SK-N-SH treated with all-trans-retinoic acid at 6 μM for 48 hours (cell line): Measurements from ENCODE around the gene E2F2.
"Not testable (repeated sequence)": the region's sequence is repeated elsewhere in the genome, so short reads cannot be mapped to it uniquely, and the experiment has no call there.

ENCODE experiments used
- ATAC-seq: fragments of 200-7000 bp; cut with Tn5 transposase; 3 replicates; pipeline ENCODE4 v1.9.1; 2020; ENCODE audit warnings: mild to moderate bottlenecking, moderate library complexity
- ARNTL ChIP-seq: fragments of 450-650 bp; formaldehyde crosslinking; IDR thresholded peaks from 2 replicates; pipeline ENCODE4 v1.5.0; 2020; ENCODE audit warnings: low read depth, mild to moderate bottlenecking, moderate library complexity, borderline replicate concordance
- BACH2 ChIP-seq: fragments of 250-450 bp; sonication (Bioruptor Pico); IDR thresholded peaks from 2 replicates; pipeline ENCODE4 v1.9.0; 2021; ENCODE audit warnings: mild to moderate bottlenecking, borderline replicate concordance
- CSDC2 ChIP-seq: fragments of 250-450 bp; sonication (Bioruptor Pico); IDR thresholded peaks from 2 replicates; pipeline ENCODE4 v1.5.0; 2020; ENCODE audit warnings: mild to moderate bottlenecking, moderate library complexity
- GLIS3 ChIP-seq: fragments of 250-450 bp; sonication (Bioruptor Pico); IDR thresholded peaks from 2 replicates; pipeline ENCODE4 v1.5.0; 2020; ENCODE audit warnings: mild to moderate bottlenecking, moderate library complexity
- ISL1 ChIP-seq: fragments of 250-450 bp; sonication (Bioruptor Pico); IDR thresholded peaks from 2 replicates; pipeline ENCODE4 v2.1.2; 2022; ENCODE audit warnings: mild to moderate bottlenecking, moderate library complexity
- OSR1 ChIP-seq: fragments of 250-450 bp; sonication (Bioruptor Pico); IDR thresholded peaks from 2 replicates; pipeline ENCODE4 v1.8.0; 2022; ENCODE audit warnings: moderate library complexity, mild to moderate bottlenecking, inconsistent platforms
- PPARA ChIP-seq: fragments of 250-450 bp; sonication (Bioruptor Pico); IDR thresholded peaks from 2 replicates; pipeline ENCODE4 v1.5.0; 2020; ENCODE audit warnings: mild to moderate bottlenecking, borderline replicate concordance
- RARB ChIP-seq: fragments of 250-450 bp; sonication (Bioruptor Pico); IDR thresholded peaks from 2 replicates; pipeline ENCODE4 v1.8.0; 2021; ENCODE audit warnings: mild to moderate bottlenecking, moderate library complexity
- SNAI2 ChIP-seq: fragments of 250-450 bp; sonication (Bioruptor Pico); IDR thresholded peaks from 2 replicates; pipeline ENCODE4 v1.5.0; 2020; ENCODE audit warnings: mild to moderate bottlenecking, moderate library complexity
- TCF4 ChIP-seq: fragments of 250-450 bp; sonication (Bioruptor Pico); IDR thresholded peaks from 2 replicates; pipeline ENCODE4 v1.8.0; 2021; ENCODE audit warnings: mild to moderate bottlenecking, moderate library complexity, borderline replicate concordance
- ZC3H10 ChIP-seq: fragments of 250-450 bp; sonication (Bioruptor Pico); IDR thresholded peaks from 2 replicates; pipeline ENCODE4 v1.5.1; 2021; ENCODE audit warnings: mild to moderate bottlenecking, moderate library complexity
- ZFP3 ChIP-seq: fragments of 250-450 bp; sonication (Bioruptor Pico); IDR thresholded peaks from 2 replicates; pipeline ENCODE4 v1.5.0; 2020; ENCODE audit warnings: mild to moderate bottlenecking, moderate library complexity
- ZFP30 ChIP-seq: fragments of 450-650 bp; formaldehyde crosslinking; IDR thresholded peaks from 2 replicates; pipeline ENCODE4 v1.5.0; 2022; ENCODE audit warnings: mild to moderate bottlenecking, moderate library complexity
- ZNF565 ChIP-seq: fragments of 450-650 bp; formaldehyde crosslinking; conservative IDR thresholded peaks from 2 replicates; pipeline ENCODE4 v1.5.0; 2020; ENCODE audit warnings: low read depth, mild to moderate bottlenecking, moderate library complexity
- ZNF70 ChIP-seq: fragments of 450-650 bp; formaldehyde crosslinking; IDR thresholded peaks from 2 replicates; pipeline ENCODE4 v1.5.0; 2020; ENCODE audit warnings: mild to moderate bottlenecking, moderate library complexity
- ZNF8 ChIP-seq: fragments of 450-650 bp; formaldehyde crosslinking; IDR thresholded peaks from 2 replicates; pipeline ENCODE4 v1.5.0; 2020; ENCODE audit warnings: mild to moderate bottlenecking, moderate library complexity
- TF ChIP-seq, protein P1 (sequence below): fragments of 250-450 bp; sonication (Bioruptor Pico); IDR thresholded peaks from 2 replicates; pipeline ENCODE4 v1.5.0; 2020; ENCODE audit warnings: mild to moderate bottlenecking, moderate library complexity
- TF ChIP-seq, protein P2 (sequence below): fragments of 250-450 bp; sonication (Bioruptor Pico); IDR thresholded peaks from 2 replicates; pipeline ENCODE4 v1.5.1; 2021; ENCODE audit warnings: mild to moderate bottlenecking, moderate library complexity
- TF ChIP-seq, protein P3 (sequence below): fragments of 250-450 bp; sonication (Bioruptor Pico); IDR thresholded peaks from 2 replicates; pipeline ENCODE4 v1.5.1; 2020; ENCODE audit warnings: low read depth, mild to moderate bottlenecking, moderate library complexity
- TF ChIP-seq, protein P4 (sequence below): fragments of 250-450 bp; sonication (Bioruptor Pico); IDR thresholded peaks from 2 replicates; pipeline ENCODE4 v1.8.0; 2020; ENCODE audit warnings: mild to moderate bottlenecking, moderate library complexity, borderline replicate concordance
- TF ChIP-seq, protein P5 (sequence below): fragments of 250-450 bp; sonication (Bioruptor Pico); IDR thresholded peaks from 2 replicates; pipeline ENCODE4 v1.8.0; 2021; ENCODE audit warnings: low read depth, mild to moderate bottlenecking, moderate library complexity, borderline replicate concordance

E2F2 gene

DNA sequence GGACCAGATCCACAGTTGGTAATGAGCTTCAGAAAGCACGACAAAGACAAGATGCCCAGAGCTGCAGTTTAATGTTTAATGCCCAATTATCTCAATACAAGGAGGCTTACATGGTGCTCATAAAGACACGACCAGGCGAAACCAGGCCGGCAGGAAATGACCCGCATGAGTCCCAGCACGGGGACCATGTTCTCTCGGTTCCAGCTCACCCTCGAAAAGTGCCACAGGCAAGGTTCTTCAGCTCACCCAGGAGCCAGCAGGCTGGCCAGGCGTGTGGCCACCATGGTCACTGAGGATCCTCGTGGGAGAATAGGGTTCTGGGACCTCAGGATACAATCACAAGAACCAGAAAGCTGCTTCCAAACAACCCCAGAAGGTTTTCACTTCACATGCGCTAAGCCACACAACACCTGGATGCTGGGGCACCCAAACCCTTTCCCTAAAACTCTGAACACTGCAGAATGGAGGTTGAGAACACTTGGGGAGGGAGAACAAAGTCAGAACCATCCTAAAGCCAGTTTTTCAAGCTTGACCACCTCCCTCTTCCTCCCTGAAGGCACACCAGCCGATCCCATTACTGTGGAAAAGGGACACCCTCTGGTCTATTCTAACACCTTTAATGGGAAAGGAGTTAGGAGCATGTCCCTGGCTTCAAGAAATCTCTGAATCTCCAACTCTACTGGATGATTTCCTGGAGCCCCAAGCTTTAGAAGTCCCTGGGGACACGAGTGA is 24.5 kb downstream of the E2F2 start (continued):
- TF ChIP-seq, protein P1, sequence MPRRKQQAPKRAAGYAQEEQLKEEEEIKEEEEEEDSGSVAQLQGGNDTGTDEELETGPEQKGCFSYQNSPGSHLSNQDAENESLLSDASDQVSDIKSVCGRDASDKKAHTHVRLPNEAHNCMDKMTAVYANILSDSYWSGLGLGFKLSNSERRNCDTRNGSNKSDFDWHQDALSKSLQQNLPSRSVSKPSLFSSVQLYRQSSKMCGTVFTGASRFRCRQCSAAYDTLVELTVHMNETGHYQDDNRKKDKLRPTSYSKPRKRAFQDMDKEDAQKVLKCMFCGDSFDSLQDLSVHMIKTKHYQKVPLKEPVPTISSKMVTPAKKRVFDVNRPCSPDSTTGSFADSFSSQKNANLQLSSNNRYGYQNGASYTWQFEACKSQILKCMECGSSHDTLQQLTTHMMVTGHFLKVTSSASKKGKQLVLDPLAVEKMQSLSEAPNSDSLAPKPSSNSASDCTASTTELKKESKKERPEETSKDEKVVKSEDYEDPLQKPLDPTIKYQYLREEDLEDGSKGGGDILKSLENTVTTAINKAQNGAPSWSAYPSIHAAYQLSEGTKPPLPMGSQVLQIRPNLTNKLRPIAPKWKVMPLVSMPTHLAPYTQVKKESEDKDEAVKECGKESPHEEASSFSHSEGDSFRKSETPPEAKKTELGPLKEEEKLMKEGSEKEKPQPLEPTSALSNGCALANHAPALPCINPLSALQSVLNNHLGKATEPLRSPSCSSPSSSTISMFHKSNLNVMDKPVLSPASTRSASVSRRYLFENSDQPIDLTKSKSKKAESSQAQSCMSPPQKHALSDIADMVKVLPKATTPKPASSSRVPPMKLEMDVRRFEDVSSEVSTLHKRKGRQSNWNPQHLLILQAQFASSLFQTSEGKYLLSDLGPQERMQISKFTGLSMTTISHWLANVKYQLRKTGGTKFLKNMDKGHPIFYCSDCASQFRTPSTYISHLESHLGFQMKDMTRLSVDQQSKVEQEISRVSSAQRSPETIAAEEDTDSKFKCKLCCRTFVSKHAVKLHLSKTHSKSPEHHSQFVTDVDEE (CRISPR knock-in tag): no peak
- no peak for TF ChIP-seq CSDC2 (CRISPR knock-in tag)

DNA sequence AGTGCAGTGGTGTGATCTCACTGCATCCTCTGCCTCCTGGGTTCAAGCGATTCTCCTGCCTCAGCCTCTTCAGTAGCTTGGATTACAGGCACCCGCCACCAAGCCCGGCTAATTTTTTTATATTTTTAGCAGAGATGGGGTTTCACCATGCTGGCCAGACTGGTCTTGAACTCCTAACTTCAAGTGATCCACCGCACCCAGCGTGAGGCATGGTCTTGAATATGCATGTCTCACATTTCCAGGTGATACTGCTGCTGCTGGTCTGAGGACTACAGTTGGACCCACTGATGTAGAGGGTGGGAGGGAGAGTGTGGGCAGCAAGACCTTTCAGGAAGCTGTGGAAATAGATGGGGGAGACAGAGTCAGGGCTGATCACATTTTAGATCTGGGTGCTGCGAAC is 25.2 kb downstream of the E2F2 start:
- ATAC-seq: no peak
- no peak for TF ChIP-seq SNAI2 (CRISPR knock-in tag)
- TF ChIP-seq, protein P1 (CRISPR knock-in tag): no peak
- no peak for TF ChIP-seq ZFP30 (CRISPR knock-in tag)
- TF ChIP-seq, protein P2, sequence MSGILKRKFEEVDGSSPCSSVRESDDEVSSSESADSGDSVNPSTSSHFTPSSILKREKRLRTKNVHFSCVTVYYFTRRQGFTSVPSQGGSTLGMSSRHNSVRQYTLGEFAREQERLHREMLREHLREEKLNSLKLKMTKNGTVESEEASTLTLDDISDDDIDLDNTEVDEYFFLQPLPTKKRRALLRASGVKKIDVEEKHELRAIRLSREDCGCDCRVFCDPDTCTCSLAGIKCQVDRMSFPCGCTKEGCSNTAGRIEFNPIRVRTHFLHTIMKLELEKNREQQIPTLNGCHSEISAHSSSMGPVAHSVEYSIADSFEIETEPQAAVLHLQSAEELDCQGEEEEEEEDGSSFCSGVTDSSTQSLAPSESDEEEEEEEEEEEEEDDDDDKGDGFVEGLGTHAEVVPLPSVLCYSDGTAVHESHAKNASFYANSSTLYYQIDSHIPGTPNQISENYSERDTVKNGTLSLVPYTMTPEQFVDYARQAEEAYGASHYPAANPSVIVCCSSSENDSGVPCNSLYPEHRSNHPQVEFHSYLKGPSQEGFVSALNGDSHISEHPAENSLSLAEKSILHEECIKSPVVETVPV: no peak
- no peak for TF ChIP-seq ZC3H10 (CRISPR knock-in tag)

DNA sequence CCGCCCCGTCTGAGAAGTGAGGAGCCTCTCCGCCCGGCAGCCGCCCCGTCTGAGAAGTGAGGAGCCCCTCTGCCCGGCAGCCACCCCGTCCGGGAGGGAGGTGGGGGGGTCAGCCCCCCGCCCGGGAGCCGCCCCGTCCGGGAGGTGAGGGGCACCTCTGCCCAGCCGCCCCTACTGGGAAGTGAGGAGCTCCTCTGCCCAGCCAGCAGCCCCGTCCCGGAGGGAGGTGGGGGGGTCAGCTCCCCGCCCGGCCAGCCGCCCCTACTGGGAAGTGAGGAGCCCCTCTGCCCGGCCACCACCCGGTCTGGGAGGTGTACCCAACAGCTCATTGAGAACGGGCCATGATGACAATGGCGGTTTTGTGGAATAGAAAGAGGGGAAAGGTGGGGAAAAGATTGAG is 26.9 kb downstream of the E2F2 start:
- ATAC-seq: not testable (repeated sequence)

DNA sequence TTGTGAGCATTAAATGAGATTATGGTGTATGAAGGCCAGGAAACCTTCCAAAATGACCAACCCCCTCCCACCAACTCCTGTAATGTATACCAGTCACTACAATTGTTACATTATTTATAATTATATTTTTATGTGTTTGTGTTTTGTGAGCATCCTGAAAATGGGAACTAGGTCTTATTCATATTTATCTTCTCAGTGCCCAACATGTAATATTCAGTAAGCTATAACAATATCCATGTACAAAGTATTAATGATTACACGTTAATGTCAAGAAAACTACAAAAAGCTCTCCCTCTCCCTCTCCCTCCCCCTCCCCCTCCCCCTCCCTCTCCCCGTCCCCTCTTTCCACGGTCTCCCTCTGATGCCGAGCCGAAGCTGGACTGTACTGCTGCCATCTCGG is 28.1 kb downstream of the E2F2 start:
- TF ChIP-seq PPARA (CRISPR knock-in tag) (no peak), CSDC2 (CRISPR knock-in tag) (no peak), OSR1 (no peak), ARNTL (CRISPR knock-in tag) (no peak), TCF4 (no peak), ZNF8 (no peak), ZNF565 (CRISPR knock-in tag) (no peak), GLIS3 (no peak), ISL1 (CRISPR knock-in tag) (no peak), SNAI2 (CRISPR knock-in tag) (no peak), ZC3H10 (CRISPR knock-in tag) (no peak), BACH2 (CRISPR knock-in tag) (no peak), ZNF70 (CRISPR knock-in tag) (no peak), ZFP30 (CRISPR knock-in tag) (no peak), ZFP3 (CRISPR knock-in tag) (no peak), RARB (CRISPR knock-in tag) (no peak)
- TF ChIP-seq, protein P3, sequence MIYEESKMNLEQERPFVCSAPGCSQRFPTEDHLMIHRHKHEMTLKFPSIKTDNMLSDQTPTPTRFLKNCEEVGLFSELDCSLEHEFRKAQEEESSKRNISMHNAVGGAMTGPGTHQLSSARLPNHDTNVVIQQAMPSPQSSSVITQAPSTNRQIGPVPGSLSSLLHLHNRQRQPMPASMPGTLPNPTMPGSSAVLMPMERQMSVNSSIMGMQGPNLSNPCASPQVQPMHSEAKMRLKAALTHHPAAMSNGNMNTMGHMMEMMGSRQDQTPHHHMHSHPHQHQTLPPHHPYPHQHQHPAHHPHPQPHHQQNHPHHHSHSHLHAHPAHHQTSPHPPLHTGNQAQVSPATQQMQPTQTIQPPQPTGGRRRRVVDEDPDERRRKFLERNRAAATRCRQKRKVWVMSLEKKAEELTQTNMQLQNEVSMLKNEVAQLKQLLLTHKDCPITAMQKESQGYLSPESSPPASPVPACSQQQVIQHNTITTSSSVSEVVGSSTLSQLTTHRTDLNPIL (CRISPR knock-in tag): no peak
- TF ChIP-seq, protein P4, sequence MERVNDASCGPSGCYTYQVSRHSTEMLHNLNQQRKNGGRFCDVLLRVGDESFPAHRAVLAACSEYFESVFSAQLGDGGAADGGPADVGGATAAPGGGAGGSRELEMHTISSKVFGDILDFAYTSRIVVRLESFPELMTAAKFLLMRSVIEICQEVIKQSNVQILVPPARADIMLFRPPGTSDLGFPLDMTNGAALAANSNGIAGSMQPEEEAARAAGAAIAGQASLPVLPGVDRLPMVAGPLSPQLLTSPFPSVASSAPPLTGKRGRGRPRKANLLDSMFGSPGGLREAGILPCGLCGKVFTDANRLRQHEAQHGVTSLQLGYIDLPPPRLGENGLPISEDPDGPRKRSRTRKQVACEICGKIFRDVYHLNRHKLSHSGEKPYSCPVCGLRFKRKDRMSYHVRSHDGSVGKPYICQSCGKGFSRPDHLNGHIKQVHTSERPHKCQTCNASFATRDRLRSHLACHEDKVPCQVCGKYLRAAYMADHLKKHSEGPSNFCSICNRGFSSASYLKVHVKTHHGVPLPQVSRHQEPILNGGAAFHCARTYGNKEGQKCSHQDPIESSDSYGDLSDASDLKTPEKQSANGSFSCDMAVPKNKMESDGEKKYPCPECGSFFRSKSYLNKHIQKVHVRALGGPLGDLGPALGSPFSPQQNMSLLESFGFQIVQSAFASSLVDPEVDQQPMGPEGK (CRISPR knock-in tag): no peak
- TF ChIP-seq, protein P5, sequence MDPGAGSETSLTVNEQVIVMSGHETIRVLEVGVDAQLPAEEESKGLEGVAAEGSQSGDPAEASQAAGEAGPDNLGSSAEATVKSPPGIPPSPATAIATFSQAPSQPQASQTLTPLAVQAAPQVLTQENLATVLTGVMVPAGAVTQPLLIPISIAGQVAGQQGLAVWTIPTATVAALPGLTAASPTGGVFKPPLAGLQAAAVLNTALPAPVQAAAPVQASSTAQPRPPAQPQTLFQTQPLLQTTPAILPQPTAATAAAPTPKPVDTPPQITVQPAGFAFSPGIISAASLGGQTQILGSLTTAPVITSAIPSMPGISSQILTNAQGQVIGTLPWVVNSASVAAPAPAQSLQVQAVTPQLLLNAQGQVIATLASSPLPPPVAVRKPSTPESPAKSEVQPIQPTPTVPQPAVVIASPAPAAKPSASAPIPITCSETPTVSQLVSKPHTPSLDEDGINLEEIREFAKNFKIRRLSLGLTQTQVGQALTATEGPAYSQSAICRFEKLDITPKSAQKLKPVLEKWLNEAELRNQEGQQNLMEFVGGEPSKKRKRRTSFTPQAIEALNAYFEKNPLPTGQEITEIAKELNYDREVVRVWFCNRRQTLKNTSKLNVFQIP (CRISPR knock-in tag): no peak
- ATAC-seq: no peak
